ENCODE results near the gene SLX4IP.

Gene SLX4IP

GRCh38 chr20:10554285-10554684 lies 119.2 kb downstream of the SLX4IP start:
- DNase-seq, result no peak

GRCh38 chr20:10555393-10555792 lies 120.3 kb downstream of the SLX4IP start:
- DNase-seq, result no peak

GRCh38 chr20:10555865-10556308 lies 120.8 kb downstream of the SLX4IP start:
- DNase-seq, result no peak

GRCh38 chr20:10556519-10557083 lies 121.5 kb downstream of the SLX4IP start:
- no peak for DNase-seq

- DNase-seq, result no peak
These were observed 122.6 kb downstream of the SLX4IP start for GRCh38 chr20:10557685-10558084.

- DNase-seq, result peak in 1 of 2 donors; percentile 35
These were observed 123.6 kb downstream of the SLX4IP start for GRCh38 chr20:10558635-10559187.

GRCh38 chr20:10559266-10559665 lies 124.2 kb downstream of the SLX4IP start:
- no peak for DNase-seq

GRCh38 chr20:10560686-10561085 lies 125.6 kb downstream of the SLX4IP start:
- no peak for DNase-seq

- no peak for DNase-seq
These were observed 126.2 kb downstream of the SLX4IP start for GRCh38 chr20:10561302-10561701.

GRCh38 chr20:10562899-10563298 lies 127.8 kb downstream of the SLX4IP start:
- DNase-seq, result no peak

GRCh38 chr20:10563935-10564492 lies 128.9 kb downstream of the SLX4IP start:
- DNase-seq, result no peak

- no peak for DNase-seq
These were observed 130.3 kb downstream of the SLX4IP start for GRCh38 chr20:10565191-10565921.

GRCh38 chr20:10565922-10566897 lies 131.1 kb downstream of the SLX4IP start:
- DNase-seq, result no peak

GRCh38 chr20:10568032-10568431 lies 132.9 kb downstream of the SLX4IP start:
- DNase-seq, result peak in 1 of 2 donors; percentile 6

- DNase-seq, result no peak
These were observed 136.3 kb downstream of the SLX4IP start for GRCh38 chr20:10571313-10571815.

GRCh38 chr20:10572853-10573252 lies 137.7 kb downstream of the SLX4IP start:
- no peak for DNase-seq

- DNase-seq, result no peak
These were observed 138.3 kb downstream of the SLX4IP start for GRCh38 chr20:10573273-10573950.

- DNase-seq, result no peak
These were observed 138.8 kb downstream of the SLX4IP start for GRCh38 chr20:10573951-10574339.

GRCh38 chr20:10576411-10577090 lies 141.4 kb downstream of the SLX4IP start:
- no peak for DNase-seq

GRCh38 chr20:10577648-10578047 lies 142.5 kb downstream of the SLX4IP start:
- DNase-seq, result no peak

- DNase-seq, result no peak
These were observed 143.5 kb downstream of the SLX4IP start for GRCh38 chr20:10578607-10579006.

Measured in CD4-positive, alpha-beta T cell treated with Interferon alpha-2 for 1 hour (primary cell).